GM12864 (cell line): ENCODE results near the gene CYP1A2.

ENCODE experiments used
- DNase-seq: peaks from one replicate; pipeline ENCODE4 v3.0.0-alpha.2; 2011; ENCODE audit warnings: low read depth
- H3K4me3 ChIP-seq: 2 replicates; pipeline ENCODE4 v1.5.1; 2011; ENCODE audit warnings: mild to moderate bottlenecking, low read depth, low read length, control low read depth
- TF ChIP-seq, protein P1 (sequence below): IDR thresholded peaks from 2 replicates; pipeline ENCODE4 v1.5.1; 2011; ENCODE audit warnings: low read depth, mild to moderate bottlenecking, moderate library complexity, low read length, control low read depth, inconsistent platforms; ENCODE audit errors: missing control alignments

The CYP1A2 gene

DNA sequence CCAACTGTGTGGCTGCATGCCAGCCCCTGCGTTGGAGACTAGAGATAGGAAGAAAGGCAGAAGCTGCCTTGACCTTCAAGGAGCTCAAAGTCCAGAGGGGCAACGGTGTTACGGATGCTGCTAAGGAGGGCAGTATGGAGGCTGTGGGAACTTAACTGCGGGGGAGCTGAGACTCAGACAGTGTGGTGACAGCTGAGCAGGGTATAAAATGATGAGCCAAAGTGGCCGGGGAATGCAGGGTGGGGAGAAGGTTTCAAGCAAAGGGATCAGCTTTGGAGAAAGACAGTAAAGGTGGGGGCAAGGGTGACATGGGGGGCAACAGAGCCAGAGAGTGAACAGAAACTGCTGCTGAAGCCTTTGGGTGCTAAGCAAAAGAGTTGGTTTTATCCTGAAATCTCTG, 6.2 kb upstream of the CYP1A2 start:
- no peak for DNase-seq
- no peak overlapping the region for H3K4me3 ChIP-seq
- TF ChIP-seq, protein P1, sequence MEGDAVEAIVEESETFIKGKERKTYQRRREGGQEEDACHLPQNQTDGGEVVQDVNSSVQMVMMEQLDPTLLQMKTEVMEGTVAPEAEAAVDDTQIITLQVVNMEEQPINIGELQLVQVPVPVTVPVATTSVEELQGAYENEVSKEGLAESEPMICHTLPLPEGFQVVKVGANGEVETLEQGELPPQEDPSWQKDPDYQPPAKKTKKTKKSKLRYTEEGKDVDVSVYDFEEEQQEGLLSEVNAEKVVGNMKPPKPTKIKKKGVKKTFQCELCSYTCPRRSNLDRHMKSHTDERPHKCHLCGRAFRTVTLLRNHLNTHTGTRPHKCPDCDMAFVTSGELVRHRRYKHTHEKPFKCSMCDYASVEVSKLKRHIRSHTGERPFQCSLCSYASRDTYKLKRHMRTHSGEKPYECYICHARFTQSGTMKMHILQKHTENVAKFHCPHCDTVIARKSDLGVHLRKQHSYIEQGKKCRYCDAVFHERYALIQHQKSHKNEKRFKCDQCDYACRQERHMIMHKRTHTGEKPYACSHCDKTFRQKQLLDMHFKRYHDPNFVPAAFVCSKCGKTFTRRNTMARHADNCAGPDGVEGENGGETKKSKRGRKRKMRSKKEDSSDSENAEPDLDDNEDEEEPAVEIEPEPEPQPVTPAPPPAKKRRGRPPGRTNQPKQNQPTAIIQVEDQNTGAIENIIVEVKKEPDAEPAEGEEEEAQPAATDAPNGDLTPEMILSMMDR = no peak

GRCh38 chr15:74746389-74746788, 2.3 kb upstream of the CYP1A2 start:
- H3K4me3 ChIP-seq = no peak overlapping the region
- TF ChIP-seq, protein P1 = no peak
- DNase-seq = no peak

- TF ChIP-seq, protein P1 = no peak
- no peak overlapping the region for H3K4me3 ChIP-seq
- no peak for DNase-seq
Observed at GRCh38 chr15:74749832-74750231, 1.2 kb downstream of the CYP1A2 start.

GRCh38 chr15:74750751-74751150, 2.1 kb downstream of the CYP1A2 start:
- no peak overlapping the region for H3K4me3 ChIP-seq
- TF ChIP-seq, protein P1 = no peak
- DNase-seq = no peak

DNA sequence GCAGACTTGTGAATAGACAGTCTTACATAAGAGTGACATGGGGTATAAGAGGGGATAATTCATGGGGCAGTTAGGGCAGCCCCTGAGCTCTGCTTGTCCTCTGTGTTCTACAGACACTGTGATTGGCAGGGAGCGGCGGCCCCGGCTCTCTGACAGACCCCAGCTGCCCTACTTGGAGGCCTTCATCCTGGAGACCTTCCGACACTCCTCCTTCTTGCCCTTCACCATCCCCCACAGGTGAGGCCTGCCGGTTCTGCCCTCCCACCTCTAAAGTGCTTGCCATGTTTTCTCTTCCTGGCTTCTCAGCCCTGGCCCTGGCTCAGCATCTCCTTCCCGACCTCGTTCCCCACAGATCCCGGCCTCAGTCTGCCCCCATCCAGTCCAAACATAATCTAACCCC, 3.4 kb downstream of the CYP1A2 start:
- H3K4me3 ChIP-seq = no peak overlapping the region
- no peak for DNase-seq
- TF ChIP-seq, protein P1 = no peak

GRCh38 chr15:74752531-74752930, 3.9 kb downstream of the CYP1A2 start:
- no peak for DNase-seq
- TF ChIP-seq, protein P1 = no peak

DNA sequence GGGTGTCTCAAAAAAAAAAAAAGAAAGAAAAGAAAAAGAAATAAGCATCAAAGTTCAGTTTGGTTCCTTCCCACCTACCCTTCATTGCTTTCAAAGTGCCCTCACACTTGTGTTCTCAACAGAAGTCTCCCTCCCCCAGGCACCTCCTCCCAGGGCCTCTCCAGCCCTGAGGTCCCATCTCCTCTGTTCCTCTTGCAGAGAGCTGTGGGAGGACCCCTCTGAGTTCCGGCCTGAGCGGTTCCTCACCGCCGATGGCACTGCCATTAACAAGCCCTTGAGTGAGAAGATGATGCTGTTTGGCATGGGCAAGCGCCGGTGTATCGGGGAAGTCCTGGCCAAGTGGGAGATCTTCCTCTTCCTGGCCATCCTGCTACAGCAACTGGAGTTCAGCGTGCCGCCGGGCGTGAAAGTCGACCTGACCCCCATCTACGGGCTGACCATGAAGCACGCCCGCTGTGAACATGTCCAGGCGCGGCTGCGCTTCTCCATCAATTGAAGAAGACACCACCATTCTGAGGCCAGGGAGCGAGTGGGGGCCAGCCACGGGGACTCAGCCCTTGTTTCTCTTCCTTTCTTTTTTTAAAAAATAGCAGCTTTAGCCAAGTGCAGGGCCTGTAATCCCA, 6.1 kb downstream of the CYP1A2 start:
- no peak overlapping the region for H3K4me3 ChIP-seq
- TF ChIP-seq, protein P1 = no peak
- no peak for DNase-seq

More at GRCh38 chr15:74752531-74752930, 3.9 kb downstream of the CYP1A2 start:
- no peak overlapping the region for H3K4me3 ChIP-seq
